Stimulated activated naive CD4-positive, alpha-beta T cell treated with Interleukin-2 at 50 U/mL for 16 hours (primary cell): ENCODE data around the gene MYBPC3.

ENCODE experiments used
- DNase-seq: peaks from one replicate; lab custom pipeline; 2025; lab: John Stamatoyannopoulos, UW

The MYBPC3 gene

DNA sequence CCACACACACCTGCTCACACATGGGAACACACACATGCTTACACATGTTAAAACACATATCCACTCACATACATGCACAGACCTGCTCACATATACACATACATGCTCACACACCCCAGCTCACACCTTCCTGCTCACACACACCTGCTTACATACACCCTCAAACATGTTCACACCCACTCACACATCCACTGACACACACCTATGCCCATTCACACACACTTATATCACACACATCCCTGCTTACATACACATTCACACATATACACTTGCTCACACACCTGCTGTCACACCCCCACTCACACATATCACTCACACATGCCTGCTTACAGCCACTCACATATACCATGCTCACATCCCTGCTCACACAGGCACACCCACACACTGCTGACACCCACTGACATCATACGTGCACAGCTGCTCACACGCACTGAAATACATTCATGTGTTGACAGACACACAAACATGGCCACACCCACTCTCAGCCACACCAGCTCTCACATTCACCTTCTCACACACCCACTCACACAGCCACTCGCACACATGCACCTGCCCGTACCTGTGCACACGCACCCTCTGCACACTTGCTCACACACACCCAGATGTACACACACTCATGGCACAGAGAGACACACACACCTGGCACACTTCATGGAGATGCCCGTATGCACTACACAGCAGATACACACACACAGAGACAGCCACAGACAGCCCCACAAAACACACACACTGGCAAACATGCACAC lies 5.7 kb upstream of the MYBPC3 start:
- DNase-seq, result no peak

DNA sequence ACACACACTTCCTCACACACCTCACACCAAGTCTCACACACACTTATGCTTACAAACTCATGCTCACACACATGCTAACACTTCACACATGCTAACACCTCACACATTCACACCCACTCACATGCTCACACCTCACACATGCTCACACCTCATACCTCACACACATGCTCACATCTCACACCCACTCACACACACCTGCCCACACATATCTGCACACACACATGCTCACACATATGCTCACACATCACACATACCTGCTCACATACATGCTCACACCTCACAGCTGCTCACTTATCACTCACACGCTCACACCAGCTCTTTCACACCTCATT lies 4.5 kb upstream of the MYBPC3 start:
- no peak for DNase-seq

DNA sequence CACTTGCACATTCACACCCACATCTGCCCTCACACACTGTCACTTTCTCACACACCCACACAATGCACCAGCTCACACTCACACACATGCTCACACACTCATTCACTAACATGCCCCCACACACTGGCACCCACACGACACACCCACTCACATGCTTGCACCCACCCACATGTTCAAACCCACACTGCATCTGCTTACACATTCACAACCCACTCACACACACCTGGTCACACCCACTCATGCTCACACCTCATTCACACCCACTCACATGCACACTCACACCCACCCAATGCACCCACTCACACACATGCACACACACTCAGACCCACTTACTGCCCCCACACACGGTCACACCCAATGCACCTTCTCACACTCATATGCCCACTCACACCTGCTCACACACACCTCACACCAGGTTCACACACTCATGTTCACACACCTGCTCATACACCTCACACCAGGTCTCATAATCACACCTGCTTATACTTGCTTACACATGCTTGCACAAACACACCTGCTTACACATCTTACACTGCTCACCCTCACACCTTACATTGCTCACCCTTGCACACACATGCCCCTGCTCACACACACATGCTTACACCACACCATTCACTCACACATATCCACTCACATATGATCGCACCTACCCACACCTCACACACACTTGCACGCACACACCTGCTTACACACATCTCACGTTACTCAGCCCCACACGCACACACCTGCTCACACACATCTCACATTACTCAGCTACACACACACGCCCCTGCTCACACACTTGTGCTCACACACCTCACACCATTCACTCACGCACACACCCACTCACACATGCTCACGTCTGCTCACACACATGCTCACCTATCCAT lies 3.9 kb upstream of the MYBPC3 start:
- DNase-seq, result no peak

DNA sequence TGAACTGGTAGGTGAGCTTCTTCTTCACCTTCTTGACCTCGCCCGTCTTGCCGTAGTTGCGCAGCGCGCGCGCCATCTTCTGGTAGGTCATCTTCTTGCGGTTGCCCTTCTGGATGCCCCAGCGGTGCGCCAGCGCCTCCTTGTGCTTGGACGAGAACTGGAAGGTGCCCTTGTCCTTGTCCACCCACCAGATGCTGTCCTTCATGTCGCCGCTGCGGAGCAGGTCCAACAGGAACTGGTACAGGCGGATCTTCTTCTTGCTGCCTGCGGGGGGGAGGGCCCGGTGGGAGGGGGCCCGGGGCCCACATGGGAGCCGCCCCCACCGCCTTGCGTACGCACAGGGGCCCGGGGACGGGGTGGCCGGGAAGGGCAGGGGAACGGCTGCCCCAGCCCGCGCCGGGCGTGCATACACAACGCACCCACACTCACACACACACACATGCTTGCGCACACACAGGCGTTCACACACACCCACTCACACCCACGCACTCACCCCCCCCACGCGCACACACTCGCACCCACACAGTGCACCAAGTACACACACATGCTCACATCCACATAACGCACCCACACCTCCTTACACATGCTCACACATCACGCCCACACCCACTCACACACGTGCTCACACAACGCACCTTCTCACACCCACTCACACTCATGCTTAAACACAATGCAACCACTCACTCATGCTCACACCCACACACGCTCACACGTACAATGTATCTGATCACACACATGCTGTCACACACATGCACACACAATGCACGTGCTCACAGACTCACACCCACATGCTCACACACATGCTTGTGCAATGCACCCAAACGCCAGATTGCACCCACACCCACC lies 3.0 kb upstream of the MYBPC3 start:
- no peak for DNase-seq

DNA sequence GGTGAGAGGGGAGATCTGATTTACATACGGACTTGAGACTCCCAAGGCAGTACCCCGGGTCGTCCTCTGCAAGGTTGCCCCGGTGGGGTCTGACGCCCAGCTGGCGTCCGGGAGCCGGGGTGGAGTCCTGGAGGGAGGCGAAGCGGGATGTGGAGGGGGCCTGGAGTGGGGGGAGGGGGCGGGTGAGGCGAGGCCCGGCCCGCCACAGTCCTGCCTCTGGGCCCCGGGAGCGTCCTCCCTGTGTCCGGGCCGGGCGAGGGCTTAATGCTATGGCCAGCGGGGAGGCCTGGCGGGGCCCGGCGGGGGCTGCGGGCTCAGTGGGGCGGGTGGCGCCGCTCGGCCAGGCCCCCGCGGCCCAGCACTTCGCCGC lies 2.4 kb upstream of the MYBPC3 start:
- no peak for DNase-seq

DNA sequence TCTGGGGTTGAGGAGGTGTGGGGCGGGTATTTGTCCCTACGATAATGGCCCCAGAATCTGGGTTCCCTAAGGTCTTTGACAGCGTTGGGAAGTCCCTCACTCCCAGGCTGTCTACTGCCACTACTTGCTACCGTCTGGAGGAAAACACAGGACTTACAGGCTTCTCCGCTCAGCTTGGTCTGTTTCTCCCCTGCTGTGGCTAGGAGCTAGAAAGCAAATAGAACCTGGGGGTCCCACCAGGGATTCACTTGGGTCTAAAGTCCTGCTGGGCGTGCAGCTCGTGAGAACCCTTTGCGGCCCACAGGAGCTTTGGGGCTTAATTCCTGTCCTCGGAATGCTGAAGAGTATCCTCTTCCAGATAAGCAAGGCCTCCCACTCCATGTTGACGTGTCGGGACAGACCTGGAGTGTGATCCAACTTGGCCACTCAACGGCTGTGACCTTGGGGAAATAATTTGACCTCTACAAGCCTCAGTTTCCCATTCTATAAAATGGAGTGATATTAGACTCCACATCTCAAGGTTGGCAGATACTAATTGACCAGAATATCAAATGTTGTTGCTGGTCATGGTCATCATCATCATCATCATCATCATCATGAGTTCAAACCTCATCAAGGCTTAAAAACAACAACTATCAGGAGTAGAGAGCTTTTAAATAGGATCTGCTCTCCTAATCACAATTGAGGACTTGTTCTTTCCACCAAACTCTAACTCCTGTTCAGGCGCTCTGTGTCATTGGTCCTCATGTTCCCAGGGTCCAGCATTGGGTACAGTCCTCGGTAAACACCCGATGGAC lies 1.7 kb upstream of the MYBPC3 start:
- DNase-seq, result no peak

DNA sequence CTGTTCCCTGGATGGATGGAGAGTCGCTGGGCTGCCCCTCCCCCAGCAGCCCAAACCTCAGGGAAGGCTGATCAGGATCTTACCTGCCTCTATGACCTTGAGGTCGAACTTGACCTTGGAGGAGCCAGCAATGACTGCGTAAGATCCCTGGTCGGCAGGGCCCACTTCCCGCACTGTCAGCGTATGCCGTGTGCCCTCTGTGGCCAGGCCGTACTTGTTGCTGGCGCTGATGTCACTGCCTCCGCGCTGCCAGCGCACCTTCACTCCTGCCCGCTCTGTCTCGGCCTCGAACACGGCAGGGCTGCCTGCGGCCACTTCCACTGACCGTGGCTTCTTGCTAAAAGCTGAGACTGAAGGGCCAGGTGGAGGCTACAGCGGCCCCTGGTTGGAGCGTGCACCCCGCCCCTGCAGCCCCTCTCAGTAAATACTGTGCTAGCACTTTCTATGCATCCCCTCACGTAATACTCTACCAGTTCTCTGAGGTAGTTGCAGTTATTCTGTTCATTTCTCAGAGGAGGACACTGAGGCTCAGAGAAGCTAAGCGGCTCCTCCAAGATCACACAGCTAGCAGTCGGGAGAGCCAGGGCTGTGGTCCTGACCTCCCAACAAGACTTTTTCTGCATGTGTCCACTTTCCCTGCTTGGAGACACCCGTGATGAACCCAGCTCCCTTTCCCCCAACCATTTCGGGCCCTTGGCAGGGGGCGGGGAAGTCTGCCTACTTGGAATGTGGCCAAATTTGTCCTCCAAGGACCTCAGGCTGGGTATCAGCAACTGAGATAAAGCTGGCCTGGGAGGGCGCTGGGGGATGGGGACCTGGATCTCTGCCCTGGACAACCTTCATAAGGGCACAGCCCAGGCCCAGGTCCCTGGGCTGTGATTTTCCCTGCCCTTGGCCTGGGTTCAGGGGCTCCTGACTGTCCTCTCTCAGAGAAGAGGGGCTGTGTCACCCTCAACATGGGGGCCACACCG lies 1.1 kb downstream of the MYBPC3 start:
- no peak for DNase-seq

DNA sequence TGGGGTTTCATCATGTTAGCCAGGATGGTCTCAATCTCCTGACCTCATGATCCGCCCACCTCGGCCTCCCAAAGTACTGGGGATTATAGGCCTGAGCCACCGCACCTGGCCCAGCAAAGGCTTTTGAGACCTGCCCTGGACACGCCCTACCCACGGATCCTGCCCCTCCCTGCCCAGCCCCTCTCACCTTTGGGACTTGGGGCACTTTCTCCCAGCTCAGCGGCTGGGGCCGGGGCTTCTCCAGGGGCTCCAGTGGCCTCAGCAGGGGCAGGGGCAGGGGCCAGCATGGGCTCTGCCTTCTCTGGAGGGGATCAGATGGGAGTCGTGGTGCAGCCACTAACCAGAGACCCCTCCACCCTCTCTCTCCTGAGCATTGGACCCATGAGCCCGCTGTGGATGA lies 2.2 kb downstream of the MYBPC3 start:
- no peak for DNase-seq

DNA sequence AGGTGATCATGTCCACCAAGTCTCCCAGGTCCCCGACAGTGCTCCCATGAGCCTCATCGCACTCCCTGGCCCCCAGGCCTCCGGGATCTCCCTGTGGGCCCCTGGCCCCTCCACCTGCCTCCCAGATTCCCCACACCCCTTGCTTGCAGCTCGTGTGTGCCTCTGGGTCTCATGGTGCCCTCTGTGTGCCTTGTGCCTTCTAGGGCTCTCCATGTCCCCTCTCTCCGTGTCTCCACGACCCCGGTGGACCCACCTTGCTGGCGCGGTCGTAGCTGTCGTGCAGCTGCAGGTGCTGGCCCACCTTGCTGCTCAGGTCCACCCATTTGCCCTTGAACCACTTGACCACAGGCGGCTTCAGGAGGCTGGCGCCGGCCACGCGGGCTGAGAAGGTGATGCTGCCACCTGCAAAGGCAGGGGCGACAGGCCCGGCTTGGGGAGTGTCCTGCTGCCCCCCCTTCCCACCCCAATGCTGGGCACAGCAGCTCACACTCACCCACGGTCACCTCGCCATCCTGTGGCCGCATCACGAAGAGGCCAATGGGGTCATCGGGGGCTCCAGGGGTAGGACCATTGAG lies 2.9 kb downstream of the MYBPC3 start:
- DNase-seq, result no peak

DNA sequence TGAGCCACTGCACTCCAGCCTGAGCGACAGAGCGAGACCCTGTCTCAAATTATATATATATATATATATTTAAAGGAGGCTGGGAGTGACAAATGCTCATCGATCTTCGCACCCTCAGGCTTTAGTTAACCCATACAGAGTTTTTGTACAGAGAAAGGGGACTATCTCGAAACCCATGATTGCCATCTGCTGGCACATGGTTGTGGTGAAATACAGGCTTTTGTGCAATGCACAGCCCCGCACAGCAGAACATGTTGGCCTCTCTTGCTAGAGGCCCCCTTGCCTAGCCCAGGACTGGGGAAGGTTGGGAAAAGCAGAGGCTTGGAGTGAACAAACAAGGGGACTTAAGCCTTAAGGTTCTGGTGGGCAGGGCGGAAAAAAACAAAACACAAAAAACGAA lies 3.6 kb downstream of the MYBPC3 start:
- no peak for DNase-seq

DNA sequence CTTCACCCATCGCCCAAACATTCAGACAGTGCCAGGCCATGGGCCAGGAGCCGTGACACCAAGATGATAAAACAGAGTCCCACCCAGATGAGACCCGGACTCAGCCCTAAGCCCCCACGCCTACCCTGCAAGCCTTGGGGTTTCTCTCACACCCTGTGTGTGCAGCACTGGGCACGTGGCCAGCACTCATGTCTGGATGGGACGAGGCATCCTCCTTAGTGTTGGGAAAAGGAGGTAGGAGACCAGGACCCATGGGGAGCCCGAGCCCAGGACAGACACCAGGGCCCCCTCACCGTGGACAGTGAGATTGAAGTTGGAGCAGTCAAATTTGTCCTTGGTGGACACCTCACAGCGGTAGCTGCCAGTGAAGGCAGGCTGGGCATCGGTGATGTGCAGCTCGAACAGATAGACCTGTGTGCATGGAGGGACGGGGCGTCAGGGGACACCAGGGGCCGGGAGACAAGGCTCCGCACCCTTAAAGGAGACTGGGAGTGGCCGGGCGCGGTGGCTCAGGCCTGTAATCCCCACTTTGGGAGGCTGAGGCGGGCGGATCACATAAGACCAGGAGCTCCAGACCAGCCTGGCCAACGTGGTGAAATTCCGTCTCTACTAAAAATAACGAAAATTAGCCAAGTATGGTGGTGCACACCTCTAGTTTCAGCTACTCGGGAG lies 4.2 kb downstream of the MYBPC3 start:
- no peak for DNase-seq

DNA sequence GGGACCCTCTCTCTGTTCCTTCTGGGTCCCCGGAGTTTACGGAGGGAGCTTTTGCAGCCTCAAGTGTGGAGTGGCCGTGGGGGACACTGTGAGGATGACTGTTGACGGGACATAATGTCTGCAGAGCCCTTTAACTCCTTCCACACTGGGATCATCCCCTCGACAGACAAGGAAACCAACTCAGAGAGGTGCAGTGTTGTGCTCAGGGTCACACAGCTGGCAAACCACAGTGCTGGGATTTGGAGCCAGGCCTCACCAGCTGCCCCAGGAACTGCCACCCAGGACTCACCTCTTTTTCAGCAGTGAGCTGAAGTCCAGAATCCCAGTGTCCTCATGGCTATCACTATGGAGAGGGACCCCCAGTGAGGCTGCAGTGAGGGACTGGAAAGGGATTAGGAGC lies 5.4 kb downstream of the MYBPC3 start:
- DNase-seq, result no peak

DNA sequence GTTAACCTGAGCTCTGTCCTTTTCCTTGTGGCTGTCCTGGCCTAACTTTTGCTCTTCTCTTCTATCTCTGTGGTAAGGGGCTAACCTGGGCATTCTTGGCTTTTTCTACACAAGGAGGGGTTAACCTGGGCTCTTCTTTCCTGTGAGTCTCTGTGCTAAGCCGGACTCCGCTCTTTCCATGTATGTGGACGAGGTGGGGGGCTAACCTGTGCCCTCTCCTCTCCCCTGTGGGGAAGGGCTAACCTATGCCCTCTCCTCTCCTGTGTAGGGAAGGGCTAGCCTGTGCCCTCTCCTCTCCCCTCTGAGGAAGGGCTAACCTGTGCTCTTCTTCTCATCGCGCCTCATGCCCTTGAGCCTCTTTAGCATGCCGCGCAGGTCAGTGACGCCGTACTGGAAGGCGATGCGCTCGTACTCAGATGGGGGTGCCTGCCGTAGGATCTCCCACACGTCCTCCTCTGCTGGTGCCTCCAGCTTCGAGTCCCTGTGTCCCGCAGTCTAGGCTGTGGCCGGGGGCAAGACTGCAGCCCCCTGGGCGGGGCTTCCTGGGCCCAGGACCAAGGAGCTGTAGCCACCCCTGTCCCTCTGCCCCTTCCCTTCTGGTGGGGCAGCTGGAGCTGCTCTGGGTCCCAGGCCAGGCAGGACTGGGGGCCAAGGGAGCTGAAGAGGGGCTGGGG lies 6.5 kb downstream of the MYBPC3 start:
- no peak for DNase-seq

DNA sequence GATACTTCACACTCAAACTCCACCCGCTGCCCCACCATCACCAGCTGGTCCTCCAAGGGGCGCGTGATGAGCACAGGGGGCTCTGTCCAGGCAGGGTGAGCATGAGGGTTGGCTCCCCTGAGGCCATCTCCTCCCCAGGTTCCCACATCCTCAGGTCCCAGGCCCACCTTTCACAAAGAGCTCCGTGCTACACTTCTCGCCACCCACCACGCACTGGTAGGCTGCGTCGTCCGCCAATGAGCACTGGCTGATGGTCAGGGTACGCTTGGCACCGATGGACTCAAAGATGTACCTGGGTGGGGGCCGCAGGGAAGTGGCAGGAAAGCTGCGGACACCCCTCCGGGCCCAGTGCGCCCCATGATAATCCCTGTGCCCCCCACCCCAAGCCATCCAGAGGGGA lies 9.6 kb downstream of the MYBPC3 start:
- no peak for DNase-seq

DNA sequence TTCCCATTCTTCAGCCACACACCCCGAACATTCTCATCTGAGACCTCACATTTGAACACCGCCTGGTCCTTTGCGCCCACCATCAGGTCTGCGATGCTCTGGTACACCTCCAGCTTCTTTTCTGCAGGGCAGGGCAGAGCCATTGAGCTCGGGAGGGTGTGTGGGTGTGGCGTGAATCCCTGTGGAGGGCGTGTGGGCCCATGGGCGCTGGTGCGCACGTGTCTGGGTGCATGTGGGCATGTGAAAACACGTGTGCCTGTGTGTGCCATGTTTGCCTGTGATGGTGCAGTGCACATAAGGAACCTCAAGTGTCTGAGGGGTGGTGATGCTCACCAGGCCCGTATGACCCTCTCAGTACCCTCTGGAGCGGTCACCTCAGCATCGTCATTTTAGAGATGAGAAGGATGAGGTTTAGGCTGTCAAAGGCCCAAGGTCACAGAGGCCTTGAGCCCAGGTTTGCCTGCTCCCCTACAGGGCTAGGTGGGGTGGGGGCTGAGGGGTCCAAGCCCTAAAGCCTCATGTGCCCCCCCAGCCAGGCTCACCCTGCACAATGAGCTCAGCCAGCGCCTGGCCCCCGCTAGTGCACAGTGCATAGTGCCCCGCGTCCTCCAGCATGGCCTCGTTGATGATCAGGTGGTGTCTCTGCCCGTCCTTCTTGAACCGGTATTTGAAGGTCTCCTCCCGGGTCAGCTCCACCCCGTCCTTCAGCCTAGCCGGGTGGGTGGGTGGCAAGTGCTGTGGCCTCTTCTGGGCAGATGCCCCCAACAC lies 10.3 kb downstream of the MYBPC3 start:
- no peak for DNase-seq

DNA sequence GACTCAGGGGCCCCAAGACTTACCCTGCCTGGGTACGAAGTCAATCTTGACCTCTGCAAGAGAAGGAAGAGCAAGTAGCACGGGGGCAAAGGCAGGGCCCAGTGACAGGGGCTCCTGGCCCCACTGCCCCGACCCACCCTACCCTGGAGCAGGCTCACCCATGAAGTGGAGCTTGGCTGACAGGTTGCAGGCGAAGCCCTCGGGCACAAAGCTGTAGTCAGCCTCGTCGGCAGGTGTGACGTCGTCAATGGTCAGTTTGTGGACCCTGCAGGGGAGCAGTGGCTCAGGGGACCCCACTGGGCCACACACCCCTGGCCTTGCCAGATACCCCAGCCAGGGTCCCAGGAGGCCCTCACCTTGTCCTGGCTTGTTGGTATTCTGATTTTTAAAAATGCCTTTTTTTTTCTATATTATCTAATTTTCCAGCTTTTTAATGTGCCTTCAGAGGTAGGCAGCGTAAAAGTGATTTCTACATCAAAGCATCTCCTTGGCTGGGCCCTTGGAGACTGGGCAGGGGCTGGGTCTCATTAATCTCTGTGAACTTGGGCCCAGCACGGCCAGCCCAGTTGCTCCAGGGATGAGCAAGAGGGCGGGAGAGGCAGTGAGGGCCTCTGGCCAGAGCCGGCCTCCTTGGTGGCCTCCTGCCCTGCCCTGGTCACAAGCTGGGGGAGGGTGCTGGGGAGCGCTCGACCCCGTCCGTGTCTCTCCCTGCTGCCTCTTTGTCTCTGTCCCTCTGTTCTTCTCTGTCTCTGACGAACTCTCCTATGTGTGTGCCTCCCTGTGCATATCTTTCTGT lies 11.3 kb downstream of the MYBPC3 start:
- DNase-seq, result no peak

DNA sequence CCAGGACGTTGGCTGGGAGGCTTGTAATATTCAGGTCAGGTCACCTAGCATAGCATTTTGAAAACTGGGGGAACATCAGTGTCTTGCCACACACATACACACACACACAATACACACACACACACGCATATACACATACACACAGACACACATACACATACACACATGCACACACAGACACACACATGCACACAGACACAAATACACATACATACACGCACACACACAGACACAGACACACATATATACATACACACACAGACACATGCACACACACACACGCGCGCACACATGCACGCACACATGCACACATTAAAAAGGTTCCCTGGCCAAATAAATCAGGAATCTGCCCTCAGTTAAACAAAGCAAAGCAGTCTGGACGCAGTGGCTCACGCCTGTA lies 12.5 kb downstream of the MYBPC3 start:
- no peak for DNase-seq
